Progenitor cell of endocrine pancreas (in vitro differentiated cells): Measurements from ENCODE around the gene RGS3. TPM values are rescaled to one million over a fixed set of nuclear protein-coding genes. Genes with fewer than 3 reads are reported as not detected.
"Not testable (repeated sequence)": the region's sequence is repeated elsewhere in the genome, so short reads cannot be mapped to it uniquely, and the experiment has no call there.

ENCODE experiments used
- DNase-seq: peaks from one replicate; pipeline ENCODE4 v3.0.0; 2021; ENCODE audit warnings: low spot score; ENCODE audit not compliant: unreplicated experiment
- H3K27ac Mint-ChIP-seq: 2 replicates; pipeline ENCODE4 v1.8.0; 2021; ENCODE audit warnings: mild to moderate bottlenecking, moderate library complexity, mixed read lengths
- H3K27me3 Mint-ChIP-seq: 2 replicates; pipeline ENCODE4 v1.8.0; 2021; ENCODE audit warnings: mixed read lengths
- H3K36me3 Mint-ChIP-seq: 2 replicates; pipeline ENCODE4 v1.8.0; 2022; ENCODE audit warnings: mixed read lengths; ENCODE audit not compliant: insufficient read depth
- H3K4me1 Mint-ChIP-seq: 2 replicates; pipeline ENCODE4 v1.8.0; 2021; ENCODE audit warnings: low read depth, mixed read lengths
- H3K4me3 Mint-ChIP-seq: 2 replicates; pipeline ENCODE4 v1.8.0; 2021; ENCODE audit warnings: low read depth, mild to moderate bottlenecking, moderate library complexity, mixed read lengths
- H3K9me3 Mint-ChIP-seq: 2 replicates; pipeline ENCODE4 v1.8.0; 2021; ENCODE audit warnings: low read depth, mixed read lengths
- CTCF ChIP-seq: fragments of 200-600 bp; sonication (generic); IDR thresholded peaks from one replicate; pipeline ENCODE4 v1.5.0; 2021; ENCODE audit warnings: antibody characterized with exemption, mild to moderate bottlenecking; ENCODE audit not compliant: unreplicated experiment
- total RNA-seq: library from RNA; stranded (reverse); gene quantifications from 2 replicates; pipeline ENCODE4 v1.2.1, GENCODE V29; 2021

RGS3 gene
- total RNA-seq, 1 donor from 2014 or later: 39.3 TPM

- Mint-ChIP-seq H3K4me1 (peaks cover 35% of the 10 kb centered on the region), H3K27me3 (no peaks in the 10 kb centered on the region), H3K36me3 (no peaks in the 10 kb centered on the region), H3K4me3 (no peak overlapping the region), H3K9me3 (no peaks in the 10 kb centered on the region), H3K27ac (no peak overlapping the region)
- DNase-seq: no peak
- no peak for TF ChIP-seq CTCF
These were observed 172.6 kb downstream of the RGS3 start for GRCh38 chr9:113636165-113636564.

GRCh38 chr9:113636693-113637092 is 173.2 kb downstream of the RGS3 start:
- no peak for TF ChIP-seq CTCF
- Mint-ChIP-seq H3K27me3 (no peaks in the 10 kb centered on the region), H3K9me3 (peaks cover 2% of the 10 kb centered on the region), H3K27ac (no peak overlapping the region), H3K4me1 (peaks cover 35% of the 10 kb centered on the region), H3K36me3 (no peaks in the 10 kb centered on the region), H3K4me3 (no peak overlapping the region)
- DNase-seq: no peak

- DNase-seq: no peak
- H3K4me1 Mint-ChIP-seq: peaks cover 32% of the 10 kb centered on the region
These were observed 175.0 kb downstream of the RGS3 start for GRCh38 chr9:113638490-113638889.

GRCh38 chr9:113638897-113639296 is 175.4 kb downstream of the RGS3 start:
- no peak overlapping the region for H3K27ac Mint-ChIP-seq
- no peaks in the 10 kb centered on the region for H3K27me3 Mint-ChIP-seq
- DNase-seq: no peak
- H3K9me3 Mint-ChIP-seq: peaks cover 12% of the 10 kb centered on the region
- H3K4me3 Mint-ChIP-seq: no peak overlapping the region
- peaks cover 2% of the 10 kb centered on the region for H3K36me3 Mint-ChIP-seq
- no peak for TF ChIP-seq CTCF
- peaks cover 32% of the 10 kb centered on the region for H3K4me1 Mint-ChIP-seq

More at GRCh38 chr9:113638490-113638889, 175.0 kb downstream of the RGS3 start:
- H3K36me3 Mint-ChIP-seq: peaks cover 1% of the 10 kb centered on the region
- H3K27me3 Mint-ChIP-seq: no peaks in the 10 kb centered on the region
- peaks cover 9% of the 10 kb centered on the region for H3K9me3 Mint-ChIP-seq
- TF ChIP-seq CTCF: no peak
- no peak overlapping the region for H3K27ac Mint-ChIP-seq
- H3K4me3 Mint-ChIP-seq: no peak overlapping the region

GRCh38 chr9:113639411-113639970 is 176.0 kb downstream of the RGS3 start:
- H3K4me1 Mint-ChIP-seq: peaks cover 32% of the 10 kb centered on the region
- H3K4me3 Mint-ChIP-seq, DNase-seq, H3K27ac Mint-ChIP-seq, H3K36me3 Mint-ChIP-seq, H3K27me3 Mint-ChIP-seq: not testable (repeated sequence)
- H3K9me3 Mint-ChIP-seq: peaks cover 18% of the 10 kb centered on the region

GRCh38 chr9:113640418-113640817 is 176.9 kb downstream of the RGS3 start:
- Mint-ChIP-seq H3K27me3 (no peaks in the 10 kb centered on the region), H3K4me1 (peaks cover 23% of the 10 kb centered on the region), H3K9me3 (peaks cover 18% of the 10 kb centered on the region), H3K27ac (no peak overlapping the region), H3K4me3 (no peak overlapping the region), H3K36me3 (peaks cover 2% of the 10 kb centered on the region)
- no peak for DNase-seq
- TF ChIP-seq CTCF: no peak
